A673 (cell line): ENCODE measurements around the gene BRD9. TPM values are rescaled to one million over a fixed set of nuclear protein-coding genes. Genes with fewer than 3 reads are reported as not detected.

ENCODE experiments used
- BruUV-seq: library from RNA; stranded (reverse); fragments of 400-500 nt; replicated peaks from 2 replicates; lab custom pipeline; 2021; lab: Mats Ljungman, UMichigan
- CTCF ChIA-PET: fragments of 300-600 bp; sonication (Branson Sonifier 250); formaldehyde crosslinking; loops from one replicate; lab custom pipeline; 2022; ENCODE audit warnings: antibody characterized with exemption; lab: Charles Lee
- POLR2A ChIA-PET: fragments of 300-600 bp; sonication (Branson Sonifier 250); formaldehyde crosslinking; loops from one replicate; lab custom pipeline; 2022; ENCODE audit warnings: antibody characterized with exemption; ENCODE audit not compliant: low non-redundant PET; lab: Charles Lee
- DNase-seq: peaks from one replicate; pipeline ENCODE4 v3.0.0-alpha.2; 2015; ENCODE audit warnings: low spot score
- H3K27ac ChIP-seq: fragments of 200-600 bp; sonication (generic); 2 replicates; pipeline ENCODE4 v1.5.1; 2016; ENCODE audit warnings: mixed run types, low read depth, mild to moderate bottlenecking, mixed read lengths, antibody characterized with exemption, low read length; ENCODE audit not compliant: poor library complexity, severe bottlenecking
- H3K27me3 ChIP-seq: fragments of 200-600 bp; sonication (generic); replicated peaks from 2 replicates; pipeline ENCODE4 v1.6.1; 2017; ENCODE audit warnings: mixed run types, low read depth, mild to moderate bottlenecking, mixed read lengths, antibody characterized with exemption, low read length; ENCODE audit not compliant: insufficient read depth, poor library complexity
- H3K36me3 ChIP-seq: fragments of 200-600 bp; sonication (generic); 2 replicates; pipeline ENCODE4 v1.6.1; 2016; ENCODE audit warnings: mixed run types, mild to moderate bottlenecking, mixed read lengths, antibody characterized with exemption, low read length; ENCODE audit not compliant: insufficient read depth, poor library complexity, severe bottlenecking
- H3K4me1 ChIP-seq: fragments of 200-600 bp; sonication (generic); 2 replicates; pipeline ENCODE4 v1.6.1; 2017; ENCODE audit warnings: mixed run types, mild to moderate bottlenecking, mixed read lengths, antibody characterized with exemption, low read length; ENCODE audit not compliant: insufficient read depth, poor library complexity, severe bottlenecking
- H3K4me3 ChIP-seq: fragments of 200-600 bp; sonication (generic); 2 replicates; pipeline ENCODE4 v1.5.1; 2016; ENCODE audit warnings: low read depth, mixed run types, mild to moderate bottlenecking, mixed read lengths, low read length; ENCODE audit not compliant: poor library complexity, severe bottlenecking
- H3K9me3 ChIP-seq: fragments of 200-600 bp; sonication (generic); 2 replicates; pipeline ENCODE4 v1.6.1; 2016; ENCODE audit warnings: mixed run types, low read depth, mild to moderate bottlenecking, mixed read lengths, antibody characterized with exemption, low read length; ENCODE audit not compliant: poor library complexity, severe bottlenecking
- EZH2 ChIP-seq: fragments of 200-600 bp; sonication (generic); IDR thresholded peaks from 2 replicates; pipeline ENCODE4 v1.6.1; 2017; ENCODE audit warnings: borderline replicate concordance, low read depth, mild to moderate bottlenecking, mixed read lengths, antibody characterized with exemption, low read length; ENCODE audit not compliant: poor library complexity, severe bottlenecking
- intact Hi-C: fragments of 100-400 bp; cut with micrococcal nuclease; formaldehyde crosslinking; loops from one replicate; pipeline ENCODE4 v1.10.0; 2022; ENCODE audit not compliant: unreplicated experiment
- total RNA-seq: library from RNA; stranded (reverse); gene quantifications from 2 replicates; pipeline ENCODE4 v1.2.3, GENCODE V29; 2021
- TF ChIP-seq, protein P1 (sequence below): fragments of 300-800, 200-600 bp; sonication (generic); conservative IDR thresholded peaks from 2 replicates; pipeline ENCODE4 v1.5.1; 2017; ENCODE audit warnings: low read depth, mild to moderate bottlenecking, antibody characterized with exemption, low read length, moderate library complexity, mixed read lengths

BRD9 gene
- total RNA-seq, 1 experiment from 2014 or later, result 73.7 TPM

DNA sequence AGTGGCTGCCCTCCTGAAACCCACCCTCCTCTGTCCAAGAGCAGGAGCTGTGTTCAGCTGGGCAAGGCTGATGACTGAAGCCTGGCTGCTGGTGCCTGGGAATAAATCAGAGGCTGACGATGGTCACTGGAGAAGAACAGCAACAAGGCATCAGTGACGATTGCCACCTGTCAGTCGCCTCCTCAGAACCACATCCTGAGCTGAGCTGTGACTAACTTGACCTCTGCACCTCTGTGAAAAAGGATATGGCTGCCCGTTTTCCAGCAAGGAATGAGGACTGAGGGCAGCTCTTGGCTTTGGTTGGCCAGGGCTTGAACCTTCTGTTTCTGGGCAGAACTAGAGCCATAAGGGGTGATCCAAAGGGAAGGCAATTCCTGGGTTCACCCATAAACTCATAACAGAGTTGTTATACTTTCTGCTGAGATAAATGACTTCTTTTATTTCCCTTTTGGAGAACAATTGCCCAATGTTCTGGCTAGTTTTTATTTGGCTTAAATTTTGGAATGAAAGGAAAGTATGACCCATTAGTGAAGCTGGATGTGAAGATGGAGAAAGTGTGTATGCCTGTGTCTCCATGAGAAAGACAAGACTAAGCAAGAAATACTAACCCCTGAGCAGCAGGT is 40.1 kb upstream of the BRD9 start:
- no peaks in the 10 kb centered on the region for H3K27me3 ChIP-seq
- CTCF ChIA-PET, result no interaction called here

DNA sequence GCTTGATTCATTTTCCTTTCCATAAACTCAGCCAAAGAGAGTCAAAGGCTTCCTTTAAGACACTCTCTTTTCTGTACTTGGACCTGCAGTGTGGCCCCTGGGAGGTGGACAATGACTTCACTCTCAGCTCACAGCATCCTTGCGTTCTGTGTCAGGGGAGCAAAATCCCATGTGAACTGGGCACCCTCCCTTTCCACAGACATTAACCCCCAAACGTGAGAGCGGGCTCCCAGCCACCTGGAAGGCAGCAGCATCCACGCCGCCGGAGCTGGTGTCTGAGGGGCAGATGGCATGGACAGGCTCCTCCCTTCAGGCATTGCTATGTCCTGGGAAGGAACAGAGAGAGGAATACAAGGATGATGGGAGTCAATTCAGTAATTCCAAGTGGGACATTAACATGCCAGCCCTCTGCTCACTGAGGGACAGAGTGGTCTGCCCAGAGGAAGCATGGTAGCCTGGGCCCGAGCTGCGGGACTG is 39.6 kb upstream of the BRD9 start:
- H3K9me3 ChIP-seq, result no peaks in the 10 kb centered on the region
- DNase-seq, result no peak
- BruUV-seq, result no TSS peak
- H3K36me3 ChIP-seq, result no peaks in the 10 kb centered on the region
- TF ChIP-seq, protein P1, sequence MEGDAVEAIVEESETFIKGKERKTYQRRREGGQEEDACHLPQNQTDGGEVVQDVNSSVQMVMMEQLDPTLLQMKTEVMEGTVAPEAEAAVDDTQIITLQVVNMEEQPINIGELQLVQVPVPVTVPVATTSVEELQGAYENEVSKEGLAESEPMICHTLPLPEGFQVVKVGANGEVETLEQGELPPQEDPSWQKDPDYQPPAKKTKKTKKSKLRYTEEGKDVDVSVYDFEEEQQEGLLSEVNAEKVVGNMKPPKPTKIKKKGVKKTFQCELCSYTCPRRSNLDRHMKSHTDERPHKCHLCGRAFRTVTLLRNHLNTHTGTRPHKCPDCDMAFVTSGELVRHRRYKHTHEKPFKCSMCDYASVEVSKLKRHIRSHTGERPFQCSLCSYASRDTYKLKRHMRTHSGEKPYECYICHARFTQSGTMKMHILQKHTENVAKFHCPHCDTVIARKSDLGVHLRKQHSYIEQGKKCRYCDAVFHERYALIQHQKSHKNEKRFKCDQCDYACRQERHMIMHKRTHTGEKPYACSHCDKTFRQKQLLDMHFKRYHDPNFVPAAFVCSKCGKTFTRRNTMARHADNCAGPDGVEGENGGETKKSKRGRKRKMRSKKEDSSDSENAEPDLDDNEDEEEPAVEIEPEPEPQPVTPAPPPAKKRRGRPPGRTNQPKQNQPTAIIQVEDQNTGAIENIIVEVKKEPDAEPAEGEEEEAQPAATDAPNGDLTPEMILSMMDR, result no peak
- TF ChIP-seq EZH2, result no peak
- no peaks in the 10 kb centered on the region for H3K27me3 ChIP-seq
- no peak overlapping the region for H3K27ac ChIP-seq
- H3K4me3 ChIP-seq, result no peak overlapping the region
- intact Hi-C loops, result no loop called here
- POLR2A ChIA-PET, result no interaction called here
- CTCF ChIA-PET, result interaction anchor here (0.6 kb wide), 1 partner anchor 712 kb away, joined by 4 read pairs; no protein-coding TSS in a partner anchor
- no peaks in the 10 kb centered on the region for H3K4me1 ChIP-seq

More for the DNA sequence above, 40.1 kb upstream of the BRD9 start:
- Histone ChIP-seq H3K27ac (no peak overlapping the region), H3K9me3 (no peaks in the 10 kb centered on the region), H3K4me1 (no peaks in the 10 kb centered on the region), H3K4me3 (no peak overlapping the region), H3K36me3 (no peaks in the 10 kb centered on the region)
- POLR2A ChIA-PET, result no interaction called here
- TF ChIP-seq, protein P1, result no peak
- no peak for TF ChIP-seq EZH2
- no peak for DNase-seq
- no TSS peak for BruUV-seq
- intact Hi-C loops, result no loop called here

DNA sequence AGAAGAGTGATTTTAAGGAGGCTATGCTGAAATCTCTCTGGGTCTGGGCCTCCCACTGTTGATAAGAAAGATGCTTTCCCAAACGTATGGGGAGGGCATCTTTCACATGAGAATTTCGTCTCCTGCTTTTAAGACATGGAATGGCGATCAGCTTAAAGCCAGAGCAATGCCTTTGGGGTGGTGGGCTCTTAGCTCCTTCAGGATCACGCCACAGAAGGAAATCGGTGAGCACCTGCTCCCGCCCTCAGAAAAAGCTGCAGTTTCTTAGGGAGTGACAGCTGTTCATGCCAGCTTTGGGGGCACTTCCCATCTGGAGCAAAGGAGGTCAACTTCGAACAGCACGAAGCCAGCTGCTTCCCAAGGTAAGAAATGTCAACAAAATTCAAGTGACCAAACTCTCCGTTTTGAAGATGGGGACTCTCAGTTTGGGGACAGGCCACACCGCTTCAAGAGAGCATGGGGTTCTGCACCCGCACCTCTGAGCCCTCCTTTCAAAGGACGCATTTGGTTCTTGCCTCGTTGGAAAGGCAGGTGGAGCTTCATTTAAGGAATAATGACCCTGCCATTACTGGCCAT is 39.1 kb upstream of the BRD9 start:
- ChIA-PET CTCF (interaction anchor here (0.6 kb wide), 1 partner anchor 713 kb away, joined by 4 read pairs; no protein-coding TSS in a partner anchor), POLR2A (no interaction called here)
- no TSS peak for BruUV-seq
- no peak for DNase-seq
- no peak for TF ChIP-seq EZH2
- TF ChIP-seq, protein P1, result no peak
- H3K36me3 ChIP-seq, result no peaks in the 10 kb centered on the region
- no peak overlapping the region for H3K4me3 ChIP-seq
- no peak overlapping the region for H3K27ac ChIP-seq
- intact Hi-C loops, result no loop called here
- H3K27me3 ChIP-seq, result no peaks in the 10 kb centered on the region
- H3K4me1 ChIP-seq, result no peaks in the 10 kb centered on the region
- H3K9me3 ChIP-seq, result no peaks in the 10 kb centered on the region
